Muscle of arm (tissue), 12 donors: ENCODE measurements around the gene EXOSC6. TPM values are rescaled to one million over a fixed set of nuclear protein-coding genes. Genes with fewer than 3 reads are reported as not detected.
"Not testable (repeated sequence)": the region's sequence is repeated elsewhere in the genome, so short reads cannot be mapped to it uniquely, and the experiment has no call there.

Experiments
- DNase-seq: peaks from one replicate; pipeline ENCODE4 v3.0.0-alpha.2; 2013
- polyA plus RNA-seq, 12 donors: library from polyadenylated mRNA; unstranded; fragments of 120-200 nt; gene quantifications; one replicate each; pipeline ENCODE4 v1.2.1, GENCODE V29; 2013; ENCODE audit not compliant: insufficient read length in 12 of 12

EXOSC6 gene
- polyA plus RNA-seq, 12 donors, result 9.8 to 81.1 (median 12.9) TPM

DNA sequence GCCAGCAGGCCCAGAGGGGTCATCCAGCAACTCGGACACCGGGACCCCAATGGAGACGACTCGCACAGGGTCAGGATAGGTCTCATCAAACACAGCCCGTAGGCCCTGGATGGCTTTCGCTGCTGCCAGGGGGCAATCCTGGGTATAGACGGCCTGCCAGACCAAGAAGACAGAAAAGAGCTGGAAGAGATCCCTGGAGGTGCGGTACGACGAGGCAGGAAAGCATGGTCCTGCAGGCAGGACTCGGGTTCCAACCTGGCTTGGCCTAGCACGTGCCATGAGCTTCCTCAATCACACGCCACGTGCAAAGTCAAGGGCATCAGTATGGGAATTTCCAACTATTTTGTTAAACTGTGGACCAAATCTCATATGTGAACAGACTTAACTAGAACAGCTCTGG lies 6.3 kb upstream of the EXOSC6 start:
- DNase-seq, result no peak

DNA sequence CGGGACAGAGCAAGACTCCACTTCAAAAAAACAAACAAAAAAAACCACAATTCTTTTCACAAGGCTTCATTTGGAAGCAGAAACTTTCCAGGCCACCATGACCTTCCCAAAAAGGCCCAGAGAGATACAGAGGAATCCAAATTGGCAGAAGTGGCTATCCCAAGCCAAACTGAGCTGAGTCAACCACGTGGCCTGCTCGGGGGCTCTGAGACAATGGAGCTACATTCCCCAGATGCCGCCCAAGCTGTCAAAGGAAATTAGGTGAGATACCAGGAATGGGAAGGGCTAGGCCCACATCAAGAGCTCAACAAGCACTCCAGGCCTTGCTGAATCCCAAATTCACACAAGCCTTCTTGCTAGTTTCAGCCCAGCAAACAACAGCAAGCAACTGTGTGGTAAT lies 5.7 kb upstream of the EXOSC6 start:
- DNase-seq, result no peak

DNA sequence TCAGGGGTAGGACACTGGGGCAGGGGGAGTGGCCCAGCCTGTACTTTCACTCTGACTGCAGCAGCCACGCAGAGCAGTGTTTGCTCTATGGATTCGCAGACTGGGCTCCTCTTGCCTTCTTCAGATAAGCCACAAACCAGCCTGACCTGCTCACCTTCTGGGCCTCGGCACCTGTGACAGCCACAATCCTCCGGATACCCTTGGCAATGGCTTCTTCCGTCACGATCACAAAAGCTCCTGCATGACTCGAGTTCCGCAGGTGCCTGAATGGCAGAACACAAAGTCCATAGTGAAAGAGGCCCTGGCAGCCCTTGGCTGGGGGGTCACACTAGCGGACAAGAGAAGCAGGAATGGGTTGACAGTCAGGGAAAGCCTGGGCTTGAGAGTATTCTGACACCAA lies 3.8 kb upstream of the EXOSC6 start:
- no peak for DNase-seq

DNA sequence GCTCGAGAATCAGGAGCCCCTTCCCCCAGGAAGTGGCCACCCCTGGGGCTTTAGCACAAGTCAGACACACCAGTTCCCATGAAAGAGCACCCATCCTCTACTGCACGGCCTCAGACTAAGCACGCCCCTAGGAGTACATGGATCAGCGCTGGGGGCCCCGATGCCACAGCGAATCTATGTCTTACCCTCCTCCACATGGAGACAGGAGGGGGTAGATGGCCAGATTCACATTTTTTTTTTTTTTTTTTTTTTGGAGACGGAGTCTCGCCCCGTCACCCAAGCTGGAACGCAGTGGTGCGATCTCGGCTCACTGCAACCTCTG lies 3.2 kb upstream of the EXOSC6 start:
- no peak for DNase-seq

DNA sequence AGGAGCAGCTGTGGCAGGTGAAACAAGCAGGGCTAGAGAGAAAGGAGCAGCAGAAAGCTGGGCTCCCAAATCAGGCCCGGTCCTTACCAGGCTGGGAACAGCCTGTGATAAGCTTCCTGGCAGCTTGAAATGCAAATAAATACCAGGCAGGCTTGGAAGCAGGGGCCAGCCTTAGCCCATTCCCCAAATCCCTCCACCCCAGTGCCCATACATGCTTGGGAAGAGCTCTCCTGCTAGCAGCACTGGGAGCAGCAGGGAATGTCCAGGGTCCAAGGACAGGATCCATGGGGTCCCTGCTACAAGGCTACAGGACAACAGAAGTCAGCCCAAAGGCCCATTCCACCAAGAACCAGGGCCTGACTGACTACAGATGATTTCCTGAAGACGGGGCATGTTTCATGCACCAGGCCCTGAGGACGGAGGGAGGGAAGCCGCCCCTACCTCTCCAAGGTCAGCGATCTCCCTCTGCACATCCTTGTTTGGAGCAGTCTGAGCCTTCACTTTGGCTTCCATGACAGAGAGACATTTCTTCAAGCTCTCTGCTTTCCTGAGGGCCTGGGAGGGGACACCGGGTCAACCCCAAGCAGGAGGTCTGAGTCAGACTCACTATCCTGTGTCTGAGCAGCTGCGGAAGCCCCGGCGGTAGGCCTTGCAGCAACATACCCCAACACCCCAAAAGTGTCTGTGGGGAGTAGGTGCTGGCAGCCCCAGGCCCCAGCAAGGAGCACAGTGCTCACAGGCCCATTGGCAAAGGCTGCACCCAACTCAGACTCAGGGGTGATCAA lies 2.6 kb upstream of the EXOSC6 start:
- no peak for DNase-seq

DNA sequence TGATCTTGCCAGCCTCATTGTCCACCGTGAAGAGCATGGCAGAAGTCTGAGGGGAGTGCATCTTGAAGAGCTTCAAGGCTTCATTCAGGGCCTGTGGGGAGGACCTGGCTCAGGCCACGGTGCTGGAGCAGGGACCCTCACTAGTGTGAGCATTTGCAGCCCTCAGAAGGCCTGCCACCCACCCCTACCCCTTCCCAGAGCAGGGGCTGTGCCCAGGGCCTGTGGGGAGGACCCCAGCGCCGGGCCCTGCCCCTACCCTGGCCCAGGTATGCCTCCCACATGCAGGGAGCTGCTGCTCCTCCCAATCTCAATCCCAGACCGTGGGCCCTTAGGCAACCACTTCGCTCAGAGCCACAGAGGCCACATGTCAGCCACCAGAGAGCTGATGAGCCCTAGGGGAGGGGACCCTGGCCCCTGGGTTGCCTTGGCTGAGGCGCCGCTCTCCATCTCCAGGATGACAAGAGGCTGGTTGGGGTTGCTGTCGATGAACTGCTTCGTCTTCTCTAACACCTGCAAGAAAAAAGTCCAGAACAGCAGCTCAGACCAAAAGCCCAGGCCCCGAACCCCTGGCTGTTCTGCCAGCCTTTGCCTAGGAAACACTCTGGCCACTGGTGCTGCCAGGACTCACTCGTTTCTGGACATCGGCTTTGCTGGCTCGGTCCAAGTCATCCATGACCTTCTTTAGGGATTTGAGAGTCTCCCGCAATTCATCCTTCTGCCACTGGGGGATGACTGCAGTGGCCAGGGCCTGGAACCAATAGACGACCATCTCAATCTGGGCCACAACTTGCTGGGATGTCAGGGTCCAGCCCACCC lies 1.8 kb upstream of the EXOSC6 start:
- no peak for DNase-seq

DNA sequence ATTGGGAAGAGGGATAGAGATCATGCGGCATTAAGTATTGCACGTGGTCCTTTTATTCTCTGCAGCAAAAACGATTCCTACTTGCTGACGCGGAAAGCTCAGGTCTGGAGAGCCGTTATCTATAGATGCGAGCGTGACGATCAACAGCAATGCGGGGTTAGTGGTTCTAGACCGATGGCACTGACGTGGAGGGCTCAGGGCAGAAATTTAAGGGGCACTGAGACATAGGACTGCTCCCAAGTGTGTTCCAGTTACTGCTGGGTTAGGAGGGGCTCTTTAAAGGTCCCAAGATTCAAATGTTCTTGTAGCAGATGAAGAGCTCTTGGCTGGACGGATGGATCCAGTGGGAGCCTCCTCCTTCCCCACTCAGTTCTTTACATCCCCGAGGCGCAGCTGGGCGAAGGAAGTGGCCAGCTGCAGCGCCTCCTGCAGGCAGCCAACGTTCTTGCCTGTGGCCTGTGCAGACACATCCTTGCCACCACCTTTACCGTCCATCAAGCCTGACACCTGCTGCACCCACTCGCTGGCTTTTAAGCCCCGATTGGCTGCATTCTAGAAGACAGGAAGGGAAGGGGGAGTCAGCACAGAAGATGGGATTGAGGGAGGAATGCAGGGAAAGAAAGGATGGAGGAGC lies 732 bp upstream of the EXOSC6 start:
- DNase-seq, result no peak

DNA sequence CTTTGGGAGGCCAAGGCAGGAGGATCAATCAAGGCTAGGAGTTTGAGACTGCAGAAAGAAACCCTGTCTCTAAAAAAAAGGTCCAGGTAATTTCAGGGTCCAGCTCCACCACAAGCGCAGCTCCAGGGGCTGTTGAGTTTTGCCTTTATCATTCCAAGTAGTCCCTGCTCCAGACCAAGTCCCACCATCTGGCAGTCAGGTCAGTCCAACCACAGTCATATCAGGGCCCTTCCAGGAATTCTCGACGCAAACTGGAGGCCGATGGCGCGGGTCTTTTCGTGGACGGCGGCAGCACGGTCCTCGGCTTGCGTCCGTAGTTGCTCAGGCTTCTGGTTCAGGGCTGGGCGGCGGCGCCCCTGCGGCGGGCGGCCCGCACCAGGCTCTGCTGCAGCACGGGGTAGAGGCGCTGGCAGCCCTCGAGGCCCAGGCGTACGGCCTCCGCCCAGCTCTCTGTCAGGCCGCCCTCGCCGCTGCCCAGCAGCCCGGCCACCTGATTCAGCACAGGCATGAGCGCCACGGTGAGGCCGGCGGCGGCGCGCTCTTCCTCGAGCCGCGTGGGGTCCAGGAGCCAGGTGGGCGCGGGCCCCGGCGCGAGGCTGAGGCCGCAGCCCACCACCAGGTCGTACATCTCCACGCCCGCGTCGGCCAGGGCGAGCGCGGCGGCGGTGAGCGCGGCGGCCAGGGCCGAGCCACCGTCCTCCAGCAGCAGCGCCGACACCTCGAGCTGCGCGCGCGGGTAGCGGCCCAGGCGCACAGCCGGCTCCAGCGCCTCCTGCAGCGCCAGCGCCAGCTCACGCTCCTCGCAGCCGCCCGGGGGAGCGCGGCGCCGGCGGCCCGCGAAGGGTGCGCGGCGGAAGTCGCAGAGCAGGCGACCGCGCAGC lies 752 bp downstream of the EXOSC6 start:
- no peak for DNase-seq

DNA sequence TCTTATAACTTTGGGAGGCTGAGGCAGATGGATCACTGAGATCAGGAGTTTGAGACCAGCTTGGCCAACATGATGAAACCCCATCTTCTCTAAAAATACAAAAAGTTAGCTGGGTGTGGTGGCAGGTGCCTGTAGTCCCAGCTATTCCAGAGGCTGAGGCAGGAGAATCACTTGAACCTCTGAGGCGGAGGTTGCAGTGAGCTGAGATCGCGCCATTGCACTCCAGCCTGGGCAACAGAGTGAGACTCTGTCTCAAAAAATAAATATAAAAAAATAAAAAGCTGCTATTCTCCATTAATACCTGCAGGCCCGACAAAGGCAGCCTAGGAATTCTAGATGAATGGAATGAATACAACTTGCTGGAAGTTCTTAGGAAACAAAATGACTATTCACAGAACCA lies 2.0 kb downstream of the EXOSC6 start:
- not testable (repeated sequence) for DNase-seq

DNA sequence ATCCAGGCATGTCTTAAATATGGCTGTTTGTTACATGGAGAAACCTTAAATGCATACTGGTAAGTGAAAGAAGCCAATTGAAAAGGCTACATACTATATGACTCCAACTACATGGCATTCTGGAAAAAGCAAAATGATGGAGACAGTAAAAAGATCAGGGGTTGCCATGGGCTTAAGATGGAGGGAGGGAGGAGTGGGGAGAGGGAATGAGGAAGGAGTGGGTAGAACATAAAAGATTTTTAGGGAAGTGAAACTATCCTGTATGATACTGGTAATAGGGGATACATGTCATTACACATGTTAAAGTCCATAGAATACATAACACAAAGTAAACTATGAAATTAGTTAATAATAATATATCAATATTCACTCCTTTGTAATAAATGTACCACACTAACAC lies 13.0 kb downstream of the EXOSC6 start:
- not testable (repeated sequence) for DNase-seq

DNA sequence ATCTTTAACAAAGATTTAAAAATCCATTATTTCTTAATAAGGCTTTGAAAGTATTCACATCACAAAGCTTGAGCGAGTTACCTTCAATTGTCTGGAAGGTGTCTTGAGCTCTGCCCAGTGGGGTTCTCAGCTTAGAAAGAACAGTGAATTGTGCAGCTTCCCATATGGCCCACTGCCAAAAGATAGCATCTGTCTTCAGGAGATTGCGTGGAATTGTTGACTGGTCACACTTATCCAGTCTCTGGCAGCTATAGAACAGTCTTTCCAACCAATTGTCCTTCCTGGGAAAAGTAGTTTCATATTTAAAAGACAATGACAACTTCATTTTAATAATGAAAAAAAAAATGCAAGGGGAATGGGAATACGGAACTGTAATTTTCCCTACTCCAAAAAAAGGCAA lies 19.9 kb downstream of the EXOSC6 start:
- not testable (repeated sequence) for DNase-seq

DNA sequence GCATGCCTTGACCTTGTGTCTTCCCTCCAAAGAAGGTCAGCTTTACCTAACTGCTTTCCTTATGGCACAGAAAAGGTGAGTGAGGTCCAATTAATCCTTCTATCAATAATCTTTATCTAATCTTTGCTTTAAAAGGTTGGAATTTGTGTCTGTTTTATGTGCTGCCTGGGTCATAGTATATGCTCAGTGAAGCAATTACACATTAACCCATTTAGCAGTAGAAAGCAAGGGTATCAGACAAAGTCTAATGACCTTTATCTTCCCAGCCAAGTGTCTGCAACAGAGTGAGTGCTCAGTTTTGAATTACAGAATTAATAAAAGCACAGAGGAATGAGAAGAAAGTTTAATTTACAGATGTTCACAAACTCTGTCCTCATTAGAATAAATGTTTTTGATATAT lies 25.7 kb downstream of the EXOSC6 start:
- DNase-seq, result not testable (repeated sequence)

DNA sequence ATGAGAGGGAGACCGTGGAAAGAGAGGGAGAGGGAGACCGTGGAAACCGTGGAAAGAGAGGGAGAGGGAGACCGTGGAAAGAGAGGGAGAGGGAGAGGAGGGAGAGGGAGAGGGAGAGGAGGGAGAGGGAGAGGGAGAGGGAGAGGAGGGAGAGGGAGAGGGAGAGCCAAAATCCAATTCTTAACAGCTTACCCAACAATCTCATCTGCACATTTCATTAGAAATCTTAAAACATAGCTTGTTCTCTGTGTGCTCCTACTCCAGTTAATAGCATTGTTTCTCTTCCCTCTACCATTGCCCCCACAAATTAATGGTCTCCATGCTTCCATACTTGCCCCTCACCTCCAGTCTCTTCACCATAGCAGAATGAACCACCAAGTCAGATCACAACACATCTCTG lies 26.3 kb downstream of the EXOSC6 start:
- DNase-seq, result not testable (repeated sequence)

DNA sequence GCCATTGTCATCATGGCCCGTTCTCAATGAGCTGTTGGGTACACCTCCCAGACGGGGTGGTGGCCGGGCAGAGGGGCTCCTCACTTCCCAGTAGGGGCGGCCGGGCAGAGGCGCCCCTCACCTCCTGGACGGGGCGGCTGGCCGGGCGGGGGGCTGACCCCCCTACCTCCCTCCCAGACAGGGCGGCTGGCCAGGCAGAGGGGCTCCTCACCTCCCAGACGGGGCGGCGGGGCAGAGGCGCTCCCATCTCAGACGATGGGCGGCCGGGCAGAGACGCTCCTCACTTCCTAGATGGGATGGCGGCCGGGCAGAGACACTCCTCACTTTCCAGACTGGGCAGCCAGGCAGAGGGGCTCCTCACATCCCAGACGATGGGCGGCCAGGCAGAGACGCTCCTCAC lies 27.1 kb downstream of the EXOSC6 start:
- DNase-seq, result not testable (repeated sequence)

DNA sequence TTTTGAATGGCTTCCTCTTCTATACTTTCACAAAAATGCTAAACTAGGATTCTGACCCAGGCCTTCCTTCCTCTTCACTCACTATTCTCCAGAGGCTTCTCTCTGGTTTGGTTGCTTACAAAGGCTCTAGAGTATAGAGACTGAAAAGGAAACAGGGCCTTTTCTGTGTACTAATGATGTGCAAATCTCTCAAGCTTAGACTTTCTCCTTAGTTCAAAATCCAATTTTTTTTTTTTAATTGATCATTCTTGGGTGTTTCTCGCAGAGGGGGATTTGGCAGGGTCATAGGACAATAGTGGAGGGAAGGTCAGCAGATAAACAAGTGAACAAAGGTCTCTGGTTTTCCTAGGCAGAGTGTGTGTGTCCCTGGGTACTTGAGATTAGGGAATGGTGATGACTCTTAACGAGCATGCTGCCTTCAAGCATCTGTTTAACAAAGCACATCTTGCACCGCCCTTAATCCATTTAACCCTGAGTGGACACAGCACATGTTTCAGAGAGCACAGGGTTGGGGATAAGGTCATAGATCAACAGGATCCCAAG lies 27.7 kb downstream of the EXOSC6 start:
- DNase-seq, result not testable (repeated sequence)

DNA sequence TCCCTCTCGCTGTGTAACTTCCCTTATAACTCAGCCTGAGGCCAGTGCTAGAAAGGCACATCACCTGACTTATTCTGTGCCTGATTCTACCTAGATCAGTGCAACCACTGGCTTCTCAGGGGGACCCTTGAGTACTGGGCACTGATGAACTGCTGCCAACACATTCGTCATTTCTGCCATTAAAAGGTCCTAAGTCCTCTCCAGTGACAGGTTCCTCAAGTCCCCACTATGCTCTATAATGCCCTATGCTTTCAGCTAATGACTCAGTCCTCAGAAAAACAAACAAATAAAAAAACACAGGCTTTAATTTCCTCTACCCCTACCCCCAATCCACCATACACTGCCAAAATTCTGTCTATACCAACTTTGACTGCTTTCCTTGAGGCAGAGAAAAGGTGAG lies 28.5 kb downstream of the EXOSC6 start:
- not testable (repeated sequence) for DNase-seq

DNA sequence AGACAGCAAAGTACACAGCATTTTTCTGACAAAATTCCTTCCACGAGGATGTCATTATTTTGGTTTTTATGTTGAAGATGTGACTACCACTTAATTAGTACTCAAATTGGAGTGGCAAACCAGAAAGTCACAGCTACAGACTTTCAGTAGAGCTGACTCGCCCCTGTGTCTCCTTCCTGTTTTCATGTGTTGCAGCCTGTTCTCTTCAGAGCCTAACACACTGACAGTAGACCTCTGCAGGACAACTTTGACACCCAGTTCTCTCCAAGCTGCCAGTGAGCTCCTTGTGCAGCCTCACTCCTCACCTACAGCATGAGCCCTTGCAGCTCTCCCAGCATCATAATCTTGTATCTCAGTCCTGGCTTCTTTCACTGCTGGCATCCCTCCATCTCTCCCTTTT lies 29.2 kb downstream of the EXOSC6 start:
- not testable (repeated sequence) for DNase-seq

DNA sequence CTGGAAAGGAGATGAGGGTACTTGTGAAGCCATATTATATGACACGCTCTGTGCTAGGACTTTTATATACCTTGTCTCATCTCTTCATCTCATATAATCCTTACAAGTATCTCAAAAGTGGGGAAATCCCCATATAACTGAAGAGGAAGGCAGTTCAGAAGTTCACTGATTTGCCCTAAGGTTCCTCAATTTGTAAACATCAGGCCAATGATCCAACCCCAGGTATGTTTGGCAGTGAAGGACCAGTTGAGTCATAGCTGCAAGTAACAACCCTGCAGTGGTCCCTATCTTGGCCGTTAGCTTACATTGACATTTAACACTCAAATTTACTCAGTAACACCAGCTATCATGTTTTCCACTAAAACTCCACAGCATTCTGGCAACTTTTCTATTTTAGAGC lies 33.2 kb downstream of the EXOSC6 start:
- not testable (repeated sequence) for DNase-seq

DNA sequence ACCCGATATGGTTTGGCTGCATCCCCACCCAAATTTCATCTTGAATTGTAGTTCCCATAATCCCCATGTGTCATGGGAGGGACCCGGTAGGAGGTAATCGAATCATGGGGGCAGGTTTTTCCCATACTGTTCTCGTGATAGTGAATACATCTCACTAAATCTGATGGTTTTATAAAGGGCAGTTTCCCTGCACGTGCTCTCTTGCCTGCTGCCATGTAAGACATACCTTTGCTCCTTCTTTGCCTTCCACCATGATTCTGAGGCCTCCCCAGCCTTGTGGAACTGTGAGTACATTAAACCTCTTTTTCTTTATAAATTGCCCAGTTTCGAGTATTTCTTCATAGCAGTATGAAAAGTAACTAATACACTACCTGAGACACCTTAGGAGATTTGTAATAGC lies 45.4 kb downstream of the EXOSC6 start:
- not testable (repeated sequence) for DNase-seq

DNA sequence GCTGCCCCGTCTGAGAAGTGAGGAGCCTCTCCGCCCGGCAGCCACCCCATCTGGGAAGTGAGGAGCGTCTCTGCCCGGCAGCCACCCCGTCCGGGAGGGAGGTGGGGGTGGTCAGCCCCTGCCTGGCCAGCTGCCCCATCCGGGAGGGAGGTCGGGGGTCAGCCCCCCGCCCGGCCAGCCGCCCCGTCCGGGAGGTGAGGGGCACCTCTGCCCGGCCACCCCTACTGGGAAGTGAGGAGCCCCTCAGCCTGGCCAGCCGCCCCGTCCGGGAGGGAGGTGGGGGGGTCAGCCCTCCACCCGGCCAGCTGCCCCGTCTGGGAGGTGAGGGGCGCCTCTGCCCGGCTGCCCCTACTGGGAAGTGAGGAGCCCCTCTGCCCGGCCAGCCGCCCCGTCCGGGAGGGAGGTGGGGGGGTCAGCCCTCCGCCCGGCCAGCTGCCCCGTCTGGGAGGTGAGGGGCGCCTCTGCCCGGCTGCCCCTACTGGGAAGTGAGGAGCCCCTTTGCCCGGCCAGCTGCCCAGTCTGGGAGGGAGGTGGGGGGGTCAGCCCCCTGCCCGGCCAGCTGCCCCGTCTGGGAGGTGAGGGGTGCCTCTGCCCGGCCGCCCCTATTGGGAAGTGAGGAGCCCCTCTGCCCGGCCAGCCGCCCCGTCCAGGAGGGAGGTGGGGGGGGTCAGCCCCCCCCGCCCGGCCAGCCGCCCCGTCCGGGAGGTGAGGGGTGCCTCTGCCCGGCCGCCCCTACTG lies 46.9 kb downstream of the EXOSC6 start:
- not testable (repeated sequence) for DNase-seq

DNA sequence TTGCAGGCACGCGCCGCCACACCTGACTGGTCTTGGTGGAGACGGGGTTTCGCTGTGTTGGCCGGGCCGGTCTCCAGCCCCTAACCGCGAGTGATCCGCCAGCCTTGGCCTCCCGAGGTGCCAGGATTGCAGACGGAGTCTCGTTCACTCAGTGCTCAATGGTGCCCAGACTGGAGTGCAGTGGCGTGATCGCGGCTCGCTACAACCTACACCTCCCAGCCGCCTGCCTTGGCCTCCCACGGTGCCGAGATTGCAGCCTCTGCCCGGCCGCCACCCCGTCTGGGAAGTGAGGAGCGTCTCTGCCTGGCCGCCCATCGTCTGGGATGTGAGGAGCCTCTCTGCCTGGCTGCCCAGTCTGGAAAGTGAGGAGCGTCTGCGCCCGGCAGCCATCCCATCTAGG lies 47.7 kb downstream of the EXOSC6 start:
- not testable (repeated sequence) for DNase-seq
